A549 (cell line): ENCODE results near the gene PCBP3. TPM values are rescaled to one million over a fixed set of nuclear protein-coding genes. Genes with fewer than 3 reads are reported as not detected.

Source experiments
- ATAC-seq, 2 experiments: fragments of 200-7000 bp in 1 of 2; fragments of >200 bp in 1 of 2; cut with Nextera tagmentation in 1 of 2; cut with Tn5 transposase in 1 of 2; 3 replicates each; pipeline versions ENCODE4 v1.8.0 to v1.9.1; 2018 to 2020; ENCODE audit warnings: mild to moderate bottlenecking in 1 of 2, moderate library complexity in 1 of 2
- CTCF ChIA-PET: fragments of 300-600 bp; sonication (Branson Sonifier 250); formaldehyde crosslinking; extraction: SDS; loops from one replicate; lab custom pipeline; 2021; ENCODE audit warnings: antibody characterized with exemption, inconsistent platforms; lab: Yijun Ruan, JAX
- POLR2A ChIA-PET: fragments of 350-600 bp; formaldehyde crosslinking; extraction: SDS; loops from one replicate; lab custom pipeline; 2021; ENCODE audit warnings: antibody characterized with exemption, inconsistent platforms; lab: Yijun Ruan, JAX
- DNase-seq, 2 experiments: peaks; one replicate each; pipeline versions ENCODE4 v3.0.0 to v3.0.0-alpha.2; 2011 to 2016; ENCODE audit warnings: low read depth in 1 of 2, low spot score in 1 of 2
- FAIRE-seq: peaks from 2 replicates; lab custom pipeline; 2011; peaks lifted over from hg19 to GRCh38; lab: Jason Lieb, UNC
- H3K27ac ChIP-seq, 2 experiments: fragments of >200 bp; sonication (Bioruptor Twin); formaldehyde crosslinking; 3 replicates each; pipeline ENCODE4 v1.5.1; 2016 to 2017
- H3K4me1 ChIP-seq: fragments of >200 bp; sonication (Bioruptor Twin); formaldehyde crosslinking; 3 replicates; pipeline ENCODE4 v1.6.1; 2016
- H3K4me2 ChIP-seq: fragments of >200 bp; sonication (Bioruptor Twin); formaldehyde crosslinking; 3 replicates; pipeline ENCODE4 v1.6.1; 2016
- H3K4me3 ChIP-seq: fragments of >200 bp; sonication (Bioruptor Twin); formaldehyde crosslinking; 3 replicates; pipeline ENCODE4 v1.5.1; 2016
- H3K9me3 ChIP-seq: fragments of >200 bp; sonication (Bioruptor Twin); formaldehyde crosslinking; 3 replicates; pipeline ENCODE4 v1.6.1; 2016
- BCL3 ChIP-seq: fragments of >200 bp; sonication (Bioruptor Twin); formaldehyde crosslinking; IDR thresholded peaks from 3 replicates; pipeline ENCODE4 v1.6.1; 2016
- BHLHE40 ChIP-seq: IDR thresholded peaks from 2 replicates; pipeline ENCODE4 v1.6.1; 2012; ENCODE audit warnings: low read depth, low read length, inconsistent platforms
- CHD4 ChIP-seq: fragments of 200-600 bp; sonication (generic); IDR thresholded peaks from 2 replicates; pipeline ENCODE4 v1.6.1; 2016; ENCODE audit warnings: antibody characterized with exemption, mild to moderate bottlenecking, borderline replicate concordance
- FOSB ChIP-seq: fragments of 250-450 bp; sonication (Bioruptor Pico); IDR thresholded peaks from 2 replicates; pipeline ENCODE4 v1.5.0; 2020; ENCODE audit warnings: mild to moderate bottlenecking, moderate library complexity
- HDAC2 ChIP-seq: fragments of 200-600 bp; sonication (generic); IDR thresholded peaks from 2 replicates; pipeline ENCODE4 v1.6.1; 2016
- HES2 ChIP-seq: fragments of >200 bp; sonication (Bioruptor Twin); formaldehyde crosslinking; IDR thresholded peaks from 2 replicates; pipeline ENCODE4 v1.6.1; 2016
- HOXB13 ChIP-seq: fragments of 250-450 bp; sonication (Bioruptor Pico); IDR thresholded peaks from 2 replicates; pipeline ENCODE4 v1.5.0; 2020; ENCODE audit warnings: low read depth, mild to moderate bottlenecking, moderate library complexity
- JUN ChIP-seq, 2 experiments: fragments of >200 bp; sonication (Bioruptor Twin); formaldehyde crosslinking; IDR thresholded peaks; 2 replicates in 1 of 2; 3 replicates in 1 of 2; pipeline ENCODE4 v1.6.1; 2016 to 2017
- JUNB ChIP-seq: fragments of >200 bp; sonication (Bioruptor Twin); formaldehyde crosslinking; IDR thresholded peaks from 2 replicates; pipeline ENCODE4 v1.6.1; 2016
- KDM5A ChIP-seq: fragments of 200-600 bp; sonication (generic); IDR thresholded peaks from 2 replicates; pipeline ENCODE4 v1.6.1; 2016; ENCODE audit warnings: antibody characterized with exemption, mild to moderate bottlenecking
- MAX ChIP-seq: IDR thresholded peaks from 2 replicates; pipeline ENCODE4 v1.6.1; 2012
- MAZ ChIP-seq: fragments of 150-350 bp; IDR thresholded peaks from 2 replicates; pipeline ENCODE4 v1.6.1; 2014; ENCODE audit warnings: antibody characterized with exemption, low read depth, low read length, borderline replicate concordance
- MYC ChIP-seq: IDR thresholded peaks from 2 replicates; pipeline ENCODE4 v1.6.1; 2012; ENCODE audit warnings: mild to moderate bottlenecking, inconsistent platforms, low read length, improper control_type of control experiment, borderline replicate concordance
- POLR2A ChIP-seq: IDR thresholded peaks from 2 replicates; pipeline ENCODE4 v1.6.1; 2012; ENCODE audit warnings: mild to moderate bottlenecking, low read length
- RAD21 ChIP-seq, 2 experiments: fragments of >200 bp in 1 of 2; sonication (Bioruptor Twin) in 1 of 2; formaldehyde crosslinking in 1 of 2; IDR thresholded peaks in 1 of 2; conservative IDR thresholded peaks in 1 of 2; 2 replicates in 1 of 2; 3 replicates in 1 of 2; pipeline ENCODE4 v1.6.1; 2012 to 2018; ENCODE audit warnings: inconsistent platforms in 1 of 2
- RARB ChIP-seq: fragments of 250-450 bp; sonication (Bioruptor Pico); IDR thresholded peaks from 2 replicates; pipeline ENCODE4 v1.8.0; 2021; ENCODE audit warnings: mild to moderate bottlenecking, moderate library complexity
- RCOR1 ChIP-seq: fragments of 150-350 bp; IDR thresholded peaks from 2 replicates; pipeline ENCODE4 v1.6.1; 2014; ENCODE audit warnings: antibody characterized with exemption, low read length, low read depth
- RFX5 ChIP-seq: fragments of 450-650 bp; IDR thresholded peaks from 2 replicates; pipeline ENCODE4 v1.7.1; 2014; ENCODE audit warnings: antibody characterized with exemption, mild to moderate bottlenecking, moderate library complexity
- RNF2 ChIP-seq: fragments of 200-600 bp; sonication (generic); IDR thresholded peaks from 2 replicates; pipeline ENCODE4 v1.6.1; 2016; ENCODE audit warnings: low read depth, mild to moderate bottlenecking, antibody characterized with exemption, moderate library complexity, borderline replicate concordance
- ZSCAN20 ChIP-seq: fragments of 250-450 bp; sonication (Bioruptor Pico); IDR thresholded peaks from 2 replicates; pipeline ENCODE4 v1.8.0; 2022; ENCODE audit warnings: mild to moderate bottlenecking, moderate library complexity
- WGBS: methylation state at CpG from one replicate; pipeline ENCODE4 v1.1.6; 2017; ENCODE audit errors: missing lambda C conversion rate; 5-methylcytosine and 5-hydroxymethylcytosine counted together
- polyA plus RNA-seq, 4 experiments: library from polyadenylated mRNA; depleted of rRNA in 3 of 4; stranded (reverse); fragments of >200 nt; fragmentation: RNase III in 1 of 4; extraction: RNeasy Plus Mini Kit Qiagen cat#74134 plus additional on column Dnase treatment in 1 of 4; gene quantifications; 2 replicates in 3 of 4; 3 replicates in 1 of 4; pipeline ENCODE4 v1.2.3, GENCODE V29; 2011 to 2017
- TF ChIP-seq, protein P1 (sequence below): fragments of 450-650 bp; IDR thresholded peaks from 2 replicates; pipeline ENCODE4 v1.6.1; 2014; ENCODE audit warnings: antibody characterized with exemption
- TF ChIP-seq, protein P2 (sequence below): fragments of 250-450 bp; sonication (Bioruptor Pico); IDR thresholded peaks from 2 replicates; pipeline ENCODE4 v1.5.0; 2020; ENCODE audit warnings: low read depth, mild to moderate bottlenecking, moderate library complexity
- TF ChIP-seq, protein P3 (sequence below): IDR thresholded peaks from 2 replicates; pipeline ENCODE4 v1.6.1; 2012
- TF ChIP-seq, protein P4 (sequence below): fragments of 200-600 bp; sonication (generic); IDR thresholded peaks from 2 replicates; pipeline ENCODE4 v1.6.1; 2016; ENCODE audit warnings: antibody characterized with exemption, mild to moderate bottlenecking, moderate library complexity

PCBP3 gene
- polyA plus RNA-seq, 2 of the 4 experiments (the other 2 are of a cell fraction) = 0.30 to 0.34 TPM

- TF ChIP-seq, protein P1, sequence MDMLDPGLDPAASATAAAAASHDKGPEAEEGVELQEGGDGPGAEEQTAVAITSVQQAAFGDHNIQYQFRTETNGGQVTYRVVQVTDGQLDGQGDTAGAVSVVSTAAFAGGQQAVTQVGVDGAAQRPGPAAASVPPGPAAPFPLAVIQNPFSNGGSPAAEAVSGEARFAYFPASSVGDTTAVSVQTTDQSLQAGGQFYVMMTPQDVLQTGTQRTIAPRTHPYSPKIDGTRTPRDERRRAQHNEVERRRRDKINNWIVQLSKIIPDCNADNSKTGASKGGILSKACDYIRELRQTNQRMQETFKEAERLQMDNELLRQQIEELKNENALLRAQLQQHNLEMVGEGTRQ = no peak
- TF ChIP-seq POLR2A = no peak
- no peak for TF ChIP-seq MAZ
Observed at GRCh38 chr21:45932922-45933502, 289.5 kb downstream of the PCBP3 start (continued).

DNA sequence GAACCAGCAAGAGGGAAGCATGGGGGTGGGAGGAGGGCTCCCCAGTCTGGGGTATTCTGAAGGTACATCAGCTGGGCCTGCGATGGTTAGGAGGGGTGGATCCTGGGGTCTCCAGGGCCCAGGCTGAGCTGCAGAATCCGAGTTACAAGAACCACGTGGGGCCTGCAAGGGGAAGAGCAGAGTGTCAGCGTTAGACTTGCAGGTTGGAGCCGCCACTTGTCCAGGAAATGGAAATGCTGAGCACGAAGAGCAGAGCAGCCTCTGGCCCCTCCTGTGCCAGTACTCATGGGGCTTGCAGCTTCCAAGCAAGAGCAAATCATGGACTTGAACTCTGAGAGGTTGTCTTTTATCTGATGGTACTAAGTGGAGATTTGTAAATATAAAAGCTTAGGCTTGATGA lies 290.6 kb downstream of the PCBP3 start:
- FAIRE-seq = no peak
- CTCF ChIA-PET = interaction anchor here (1.0 kb wide), 1 partner anchor 795 kb away, joined by 3 read pairs; no protein-coding TSS in a partner anchor
- TF ChIP-seq MAX = no peak
- TF ChIP-seq MYC = no peak
- TF ChIP-seq, protein P2, sequence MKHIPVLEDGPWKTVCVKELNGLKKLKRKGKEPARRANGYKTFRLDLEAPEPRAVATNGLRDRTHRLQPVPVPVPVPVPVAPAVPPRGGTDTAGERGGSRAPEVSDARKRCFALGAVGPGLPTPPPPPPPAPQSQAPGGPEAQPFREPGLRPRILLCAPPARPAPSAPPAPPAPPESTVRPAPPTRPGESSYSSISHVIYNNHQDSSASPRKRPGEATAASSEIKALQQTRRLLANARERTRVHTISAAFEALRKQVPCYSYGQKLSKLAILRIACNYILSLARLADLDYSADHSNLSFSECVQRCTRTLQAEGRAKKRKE (CRISPR knock-in tag) = no peak
- no peak for TF ChIP-seq RFX5
- TF ChIP-seq HES2 = no peak
- no peak for TF ChIP-seq RNF2
- TF ChIP-seq JUNB = no peak
- TF ChIP-seq RCOR1 = no peak
- no peak for TF ChIP-seq CHD4
- TF ChIP-seq BCL3 = no peak

DNA sequence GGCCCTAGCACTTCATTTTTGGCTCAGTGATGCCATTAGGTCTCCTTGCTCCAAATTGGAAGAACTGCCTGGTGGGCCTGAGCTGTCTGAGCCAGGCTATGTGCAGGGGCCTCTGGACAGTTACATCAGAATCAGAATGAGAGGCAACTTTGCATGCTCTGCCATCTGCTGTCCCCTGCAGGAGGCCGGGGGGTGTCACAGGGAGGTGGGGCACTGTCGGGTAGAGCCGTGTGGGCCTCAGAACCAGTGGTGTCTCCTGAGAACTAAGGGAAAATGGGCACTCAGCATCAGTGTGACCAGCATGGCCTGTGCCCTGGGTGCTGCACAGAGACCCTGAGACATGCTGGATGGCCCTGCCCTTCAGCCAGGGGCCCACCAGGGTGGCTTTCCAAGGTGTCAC lies 291.0 kb downstream of the PCBP3 start:
- no peak for DNase-seq
- TF ChIP-seq RAD21 (conservative IDR thresholded peaks at IDR 0.05 in 1 of 2, IDR thresholded peaks at IDR 0.05 in 1 of 2) = no peak
- TF ChIP-seq HOXB13 (CRISPR knock-in tag) = no peak
- TF ChIP-seq JUN (IDR thresholded peaks at IDR 0.05) = no peak
- TF ChIP-seq, protein P1 = no peak
- no peak for TF ChIP-seq KDM5A
- no peak for TF ChIP-seq MAZ
- TF ChIP-seq, protein P3, sequence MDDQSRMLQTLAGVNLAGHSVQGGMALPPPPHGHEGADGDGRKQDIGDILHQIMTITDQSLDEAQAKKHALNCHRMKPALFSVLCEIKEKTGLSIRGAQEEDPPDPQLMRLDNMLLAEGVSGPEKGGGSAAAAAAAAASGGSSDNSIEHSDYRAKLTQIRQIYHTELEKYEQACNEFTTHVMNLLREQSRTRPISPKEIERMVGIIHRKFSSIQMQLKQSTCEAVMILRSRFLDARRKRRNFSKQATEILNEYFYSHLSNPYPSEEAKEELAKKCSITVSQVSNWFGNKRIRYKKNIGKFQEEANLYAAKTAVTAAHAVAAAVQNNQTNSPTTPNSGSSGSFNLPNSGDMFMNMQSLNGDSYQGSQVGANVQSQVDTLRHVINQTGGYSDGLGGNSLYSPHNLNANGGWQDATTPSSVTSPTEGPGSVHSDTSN = no peak
- no peak for TF ChIP-seq ZSCAN20 (CRISPR knock-in tag)
- TF ChIP-seq JUNB = no peak
- no peak for TF ChIP-seq FOSB (CRISPR knock-in tag)
- TF ChIP-seq, protein P4, sequence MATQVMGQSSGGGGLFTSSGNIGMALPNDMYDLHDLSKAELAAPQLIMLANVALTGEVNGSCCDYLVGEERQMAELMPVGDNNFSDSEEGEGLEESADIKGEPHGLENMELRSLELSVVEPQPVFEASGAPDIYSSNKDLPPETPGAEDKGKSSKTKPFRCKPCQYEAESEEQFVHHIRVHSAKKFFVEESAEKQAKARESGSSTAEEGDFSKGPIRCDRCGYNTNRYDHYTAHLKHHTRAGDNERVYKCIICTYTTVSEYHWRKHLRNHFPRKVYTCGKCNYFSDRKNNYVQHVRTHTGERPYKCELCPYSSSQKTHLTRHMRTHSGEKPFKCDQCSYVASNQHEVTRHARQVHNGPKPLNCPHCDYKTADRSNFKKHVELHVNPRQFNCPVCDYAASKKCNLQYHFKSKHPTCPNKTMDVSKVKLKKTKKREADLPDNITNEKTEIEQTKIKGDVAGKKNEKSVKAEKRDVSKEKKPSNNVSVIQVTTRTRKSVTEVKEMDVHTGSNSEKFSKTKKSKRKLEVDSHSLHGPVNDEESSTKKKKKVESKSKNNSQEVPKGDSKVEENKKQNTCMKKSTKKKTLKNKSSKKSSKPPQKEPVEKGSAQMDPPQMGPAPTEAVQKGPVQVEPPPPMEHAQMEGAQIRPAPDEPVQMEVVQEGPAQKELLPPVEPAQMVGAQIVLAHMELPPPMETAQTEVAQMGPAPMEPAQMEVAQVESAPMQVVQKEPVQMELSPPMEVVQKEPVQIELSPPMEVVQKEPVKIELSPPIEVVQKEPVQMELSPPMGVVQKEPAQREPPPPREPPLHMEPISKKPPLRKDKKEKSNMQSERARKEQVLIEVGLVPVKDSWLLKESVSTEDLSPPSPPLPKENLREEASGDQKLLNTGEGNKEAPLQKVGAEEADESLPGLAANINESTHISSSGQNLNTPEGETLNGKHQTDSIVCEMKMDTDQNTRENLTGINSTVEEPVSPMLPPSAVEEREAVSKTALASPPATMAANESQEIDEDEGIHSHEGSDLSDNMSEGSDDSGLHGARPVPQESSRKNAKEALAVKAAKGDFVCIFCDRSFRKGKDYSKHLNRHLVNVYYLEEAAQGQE = no peak
- no peak for TF ChIP-seq BHLHE40
- no peak for TF ChIP-seq MAX
- TF ChIP-seq HDAC2 = no peak
- no peak for TF ChIP-seq RFX5
- no peak for TF ChIP-seq RARB (CRISPR knock-in tag)
- Histone ChIP-seq H3K4me3 (no peak overlapping the region), H3K4me1 (no peaks in the 10 kb centered on the region), H3K27ac (no peak overlapping the region), H3K9me3 (no peaks in the 10 kb centered on the region), H3K4me2 (no peak overlapping the region)
- ChIA-PET POLR2A (no interaction called here), CTCF (interaction anchor here (0.6 to 1.0 kb wide), 2 partner anchors 125 to 796 kb away, joined by 3 read pairs; no protein-coding TSS in a partner anchor)
- ATAC-seq = no peak
- no peak for FAIRE-seq
- 26% methylated on average over 3 of the region's 3 CpGs for WGBS

More for the DNA sequence above, 290.6 kb downstream of the PCBP3 start:
- Histone ChIP-seq H3K4me1 (no peaks in the 10 kb centered on the region), H3K4me3 (no peak overlapping the region), H3K27ac (no peak overlapping the region), H3K4me2 (no peak overlapping the region), H3K9me3 (no peaks in the 10 kb centered on the region)
- no peak for DNase-seq
- no peak for ATAC-seq
- WGBS = 28% methylated on average over 6 of the region's 6 CpGs
- POLR2A ChIA-PET = no interaction called here
